ENCODE results near the gene ECD. TPM values are rescaled to one million over a fixed set of nuclear protein-coding genes. Genes with fewer than 3 reads are reported as not detected.

Gene ECD
- total RNA-seq, 1 donor from 2014 or later = 38.4 TPM

DNA sequence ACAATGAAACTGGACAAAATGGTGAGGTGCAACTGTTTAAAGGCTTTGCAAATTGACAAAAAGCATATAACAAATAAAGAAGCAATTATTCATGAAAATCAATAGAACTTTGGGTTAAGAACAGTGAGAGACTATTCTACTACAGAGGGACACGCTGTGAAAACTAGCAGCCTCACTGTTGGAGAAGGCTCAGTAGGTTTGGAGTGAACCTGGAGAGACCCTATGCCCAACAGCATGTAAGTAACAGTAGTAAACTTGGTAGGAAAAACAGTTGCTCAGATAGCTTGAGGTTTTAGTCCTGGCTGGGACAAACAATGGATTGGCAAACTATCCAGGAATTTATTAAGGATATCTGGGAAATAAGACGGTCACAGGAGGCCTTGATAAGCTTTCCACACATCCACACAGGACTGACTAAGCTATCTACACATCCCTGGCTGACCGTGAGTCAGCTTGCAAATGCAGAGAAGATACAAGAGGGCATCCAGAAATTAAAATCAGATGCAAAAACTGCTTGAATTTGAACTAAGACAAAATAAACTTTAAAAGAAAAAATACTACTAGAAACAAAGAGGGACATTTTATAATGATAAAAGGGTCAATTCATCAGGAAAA, 16.0 kb upstream of the ECD start:
- DNase-seq (ENCODE audit: low read depth) = no peak
- Histone ChIP-seq H3K36me3 (ENCODE audit: control insufficient read depth, insufficient read depth, low read length) (no peaks in the 10 kb centered on the region), H3K27me3 (ENCODE audit: control insufficient read depth, insufficient read depth, low read length) (no peaks in the 10 kb centered on the region), H3K4me3 (ENCODE audit: low read depth, low read length) (no peak overlapping the region)
- no peak for TF ChIP-seq CTCF (IDR thresholded peaks at IDR 0.05; ENCODE audit: insufficient read depth, low read length, poor library complexity, severe bottlenecking)

- Histone ChIP-seq H3K27me3 (ENCODE audit: control insufficient read depth, insufficient read depth, low read length) (no peaks in the 10 kb centered on the region), H3K36me3 (ENCODE audit: control insufficient read depth, insufficient read depth, low read length) (no peaks in the 10 kb centered on the region), H3K4me3 (ENCODE audit: low read depth, low read length) (no peak overlapping the region)
- no peak for DNase-seq (ENCODE audit: low read depth)
- TF ChIP-seq CTCF (IDR thresholded peaks at IDR 0.05; ENCODE audit: insufficient read depth, low read length, poor library complexity, severe bottlenecking) = no peak
Observed at GRCh38 chr10:73182568-73182967, 14.8 kb upstream of the ECD start.

DNA sequence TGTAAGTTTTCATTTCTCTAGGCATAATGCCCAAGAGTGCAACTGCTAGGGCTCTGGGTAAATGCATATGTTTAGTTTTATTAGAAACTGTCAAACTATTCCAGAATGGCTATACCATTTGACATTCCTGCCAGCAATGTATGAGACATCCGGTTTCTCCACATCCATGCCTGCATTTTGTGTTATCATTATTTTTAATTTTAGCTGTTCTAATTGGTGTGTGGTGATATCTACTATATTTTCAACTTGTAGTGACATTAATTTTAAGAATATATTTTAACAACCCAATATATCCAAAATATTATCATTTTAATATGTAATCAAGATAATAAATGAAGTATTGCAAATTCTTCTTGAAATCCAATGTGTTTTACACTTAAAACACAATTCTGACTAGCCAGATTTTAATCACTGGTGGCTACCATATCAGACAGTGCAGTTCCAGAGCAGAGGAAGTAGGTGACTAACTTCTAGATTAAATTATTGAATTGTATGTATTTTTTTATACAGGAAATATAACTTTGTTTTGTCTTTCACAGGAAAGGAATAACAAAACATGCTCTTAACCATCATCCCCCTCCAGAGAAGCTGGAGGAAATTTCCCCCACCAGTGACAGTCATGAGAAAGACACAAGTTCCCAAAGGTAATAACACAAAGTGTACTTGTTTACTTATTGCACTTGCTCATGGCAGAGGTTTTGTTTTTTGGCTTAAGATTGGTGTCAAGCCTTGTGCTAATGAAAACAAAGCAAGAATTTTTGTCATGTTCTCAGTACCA, 6.5 kb upstream of the ECD start:
- Histone ChIP-seq H3K4me3 (ENCODE audit: low read depth, low read length) (no peak overlapping the region), H3K36me3 (ENCODE audit: control insufficient read depth, insufficient read depth, low read length) (peaks cover 1% of the 10 kb centered on the region), H3K27me3 (ENCODE audit: control insufficient read depth, insufficient read depth, low read length) (no peaks in the 10 kb centered on the region)
- no peak for DNase-seq (ENCODE audit: low read depth)
- TF ChIP-seq CTCF (IDR thresholded peaks at IDR 0.05; ENCODE audit: insufficient read depth, low read length, poor library complexity, severe bottlenecking) = no peak

GRCh38 chr10:73172867-73173266, 5.1 kb upstream of the ECD start:
- H3K27me3 ChIP-seq (ENCODE audit: control insufficient read depth, insufficient read depth, low read length) = no peaks in the 10 kb centered on the region
- H3K36me3 ChIP-seq (ENCODE audit: control insufficient read depth, insufficient read depth, low read length) = peaks cover 1% of the 10 kb centered on the region
- DNase-seq (ENCODE audit: low read depth) = no peak
- H3K4me3 ChIP-seq (ENCODE audit: low read depth, low read length) = no peak overlapping the region
- no peak for TF ChIP-seq CTCF (IDR thresholded peaks at IDR 0.05; ENCODE audit: insufficient read depth, low read length, poor library complexity, severe bottlenecking)

GRCh38 chr10:73169320-73169719, 1.5 kb upstream of the ECD start:
- H3K4me3 ChIP-seq (ENCODE audit: low read depth, low read length) = no peak overlapping the region
- DNase-seq (ENCODE audit: low read depth) = no peak
- H3K36me3 ChIP-seq (ENCODE audit: control insufficient read depth, insufficient read depth, low read length) = no peaks in the 10 kb centered on the region
- H3K27me3 ChIP-seq (ENCODE audit: control insufficient read depth, insufficient read depth, low read length) = no peaks in the 10 kb centered on the region
- TF ChIP-seq CTCF (IDR thresholded peaks at IDR 0.05; ENCODE audit: insufficient read depth, low read length, poor library complexity, severe bottlenecking) = no peak

DNA sequence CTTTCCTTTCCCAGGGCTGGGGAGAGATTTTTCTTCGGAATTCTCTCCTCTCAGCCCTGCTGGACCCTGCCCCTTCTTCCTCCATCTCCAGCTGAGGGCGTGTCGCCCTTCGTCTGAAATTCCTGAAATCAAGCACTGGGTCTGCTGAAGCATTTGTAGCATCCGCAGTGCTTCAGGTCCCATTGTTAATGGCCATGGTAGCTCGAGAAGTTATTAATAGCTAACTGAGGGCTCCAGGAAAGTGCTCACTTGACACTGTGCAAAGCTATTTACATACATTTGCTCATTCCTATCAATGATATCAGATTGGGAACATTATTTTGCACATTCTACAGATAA, 626 bp upstream of the ECD start:
- DNase-seq (ENCODE audit: low read depth) = no peak
- no peak for TF ChIP-seq CTCF (IDR thresholded peaks at IDR 0.05; ENCODE audit: insufficient read depth, low read length, poor library complexity, severe bottlenecking)
- H3K27me3 ChIP-seq (ENCODE audit: control insufficient read depth, insufficient read depth, low read length) = no peaks in the 10 kb centered on the region

More for the DNA sequence above, 626 bp upstream of the ECD start:
- no peaks in the 10 kb centered on the region for H3K36me3 ChIP-seq (ENCODE audit: control insufficient read depth, insufficient read depth, low read length)
- H3K4me3 ChIP-seq (ENCODE audit: low read depth, low read length) = peak overlapping the region; percentile 95

Measured in kidney epithelial cell (primary cell).